Right kidney (tissue), 1 donor: Measurements from ENCODE around the gene CAPN15.
"Not testable (repeated sequence)": the region's sequence is repeated elsewhere in the genome, so short reads cannot be mapped to it uniquely, and the experiment has no call there.

Experiments used
- DNase-seq: peaks from one replicate; pipeline ENCODE4 v3.0.0-alpha.2; 2016

Gene CAPN15

DNA sequence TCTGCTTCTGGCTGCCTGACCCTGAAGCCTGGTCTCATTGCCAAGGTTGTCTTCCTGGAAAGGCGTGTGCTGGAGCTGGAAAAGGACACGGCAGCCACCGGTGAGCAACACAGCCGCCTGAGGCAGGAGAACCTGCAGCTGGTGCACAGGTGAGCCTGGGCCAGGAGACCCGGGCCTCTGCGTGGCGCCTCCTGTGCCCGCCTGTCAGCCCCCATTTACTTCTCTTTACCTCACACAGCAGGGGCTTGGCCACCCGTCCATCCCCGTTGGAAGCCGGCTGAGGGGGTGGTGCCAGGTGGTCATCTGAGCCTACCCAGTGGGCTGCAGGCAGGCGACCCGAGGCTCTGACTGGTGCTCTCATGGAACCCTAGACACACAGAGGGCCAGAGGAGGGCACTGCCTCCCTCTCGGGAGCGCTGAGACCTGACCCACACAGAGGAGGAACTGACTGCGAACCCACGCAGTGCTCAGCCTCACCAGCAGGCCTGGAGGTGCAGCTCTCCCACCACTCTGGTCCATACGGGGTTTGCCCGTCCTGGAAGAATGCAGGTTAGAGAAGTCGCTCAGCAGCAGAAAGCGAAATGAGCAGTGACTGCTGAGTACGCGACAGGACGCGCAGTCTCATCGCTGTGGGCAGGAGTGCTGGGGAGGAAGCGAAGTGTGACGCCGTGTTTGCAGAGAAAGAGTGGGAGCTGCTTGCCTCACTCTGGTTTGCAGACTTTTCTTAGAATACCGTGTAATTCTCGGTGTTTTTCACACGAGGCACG lies 21.9 kb upstream of the CAPN15 start:
- DNase-seq, result peak; percentile 38

DNA sequence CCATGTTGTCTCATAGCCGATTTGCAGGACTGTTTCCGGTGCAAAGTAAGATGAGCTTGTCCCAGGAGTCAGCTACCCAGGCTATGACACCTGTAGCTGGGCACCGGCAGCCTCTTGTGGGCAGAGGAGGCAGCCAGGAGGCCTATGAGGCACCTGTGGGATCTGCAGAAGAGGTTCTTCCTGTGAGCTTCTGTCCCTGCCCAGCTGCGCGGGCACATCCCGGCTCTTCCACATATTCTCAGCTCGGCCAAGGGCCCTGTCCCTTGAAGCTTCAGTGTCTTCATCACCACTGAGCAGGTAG lies 21.3 kb upstream of the CAPN15 start:
- DNase-seq, result no peak

DNA sequence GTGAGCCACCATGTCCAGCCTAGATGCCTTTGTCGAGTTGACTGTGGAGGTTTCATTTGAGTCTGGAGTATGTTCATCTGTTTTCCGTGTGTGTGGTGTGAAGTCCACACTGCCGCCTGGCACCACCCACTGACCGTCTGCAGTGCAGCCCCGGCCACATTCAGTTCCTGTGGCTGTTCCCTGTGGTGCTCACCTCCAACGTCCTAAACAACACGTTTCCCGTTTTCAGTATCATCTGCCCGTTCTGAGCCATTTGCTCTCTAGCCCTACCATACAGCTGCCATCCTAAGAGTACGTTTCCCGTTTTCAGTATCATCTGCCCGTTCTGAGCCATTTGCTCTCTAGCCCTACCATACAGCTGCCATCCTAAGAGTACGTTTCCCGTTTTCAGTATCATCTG lies 20.0 kb upstream of the CAPN15 start:
- not testable (repeated sequence) for DNase-seq

DNA sequence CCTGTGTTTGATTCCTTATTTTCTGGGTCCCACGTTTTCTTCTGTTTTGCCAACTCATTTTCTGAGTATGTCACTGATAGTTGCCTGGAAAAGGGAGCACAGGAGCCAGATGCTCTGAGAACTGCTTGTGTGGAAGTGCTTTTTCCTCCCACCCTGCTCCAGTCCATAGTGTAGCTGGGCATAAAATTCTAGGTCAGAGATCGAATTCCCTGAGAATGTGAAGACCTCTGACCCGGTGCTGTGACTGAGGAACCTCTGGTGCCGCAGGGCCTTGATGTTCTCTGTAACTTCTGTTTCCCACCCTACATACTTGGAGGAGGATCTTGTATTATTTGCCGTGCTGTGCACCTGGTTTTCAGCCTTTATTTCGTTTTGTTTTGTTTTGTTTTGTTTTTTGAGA lies 19.5 kb upstream of the CAPN15 start:
- no peak for DNase-seq

DNA sequence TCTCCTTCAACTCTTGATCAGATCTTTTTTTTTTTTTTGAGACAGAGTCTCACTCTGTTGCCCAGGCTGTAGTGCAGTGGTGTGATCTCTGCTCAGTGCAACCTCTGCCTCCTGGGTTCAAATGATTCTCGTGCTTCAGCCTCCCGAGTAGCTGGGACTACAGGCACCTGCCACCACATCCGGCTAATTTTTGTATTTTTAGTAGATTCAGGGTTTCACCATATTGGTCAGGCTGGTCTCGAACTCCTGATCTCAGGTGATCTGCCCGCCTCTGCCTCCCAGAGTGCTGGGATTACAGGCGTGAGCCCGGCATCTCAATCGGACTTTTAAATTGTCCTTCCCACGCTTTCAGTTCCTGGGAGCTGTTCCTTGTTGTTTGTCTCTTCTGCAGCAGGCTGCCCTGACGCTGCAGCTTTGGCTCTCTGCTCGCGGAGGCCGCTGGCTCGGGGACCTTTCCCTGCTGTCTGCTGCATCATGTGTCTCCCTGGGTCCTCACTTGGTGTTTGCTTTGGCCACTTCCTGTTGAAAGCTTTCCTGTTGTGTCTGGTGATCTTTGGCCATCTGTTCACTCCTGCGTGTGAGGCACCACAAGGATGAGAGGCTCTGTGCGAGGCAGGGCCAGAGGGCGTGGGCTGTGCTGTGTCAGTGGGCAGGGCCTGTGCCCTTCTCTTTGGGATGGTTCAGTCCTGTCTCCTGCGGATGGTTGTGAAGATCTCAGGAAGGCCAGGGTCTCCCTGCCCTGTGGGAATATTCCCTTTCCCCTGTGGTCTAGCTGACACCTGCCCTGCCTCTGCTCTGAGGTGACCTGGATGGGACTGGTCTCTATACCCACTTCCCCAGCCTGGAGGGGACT lies 18.4 kb upstream of the CAPN15 start:
- DNase-seq, result no peak

DNA sequence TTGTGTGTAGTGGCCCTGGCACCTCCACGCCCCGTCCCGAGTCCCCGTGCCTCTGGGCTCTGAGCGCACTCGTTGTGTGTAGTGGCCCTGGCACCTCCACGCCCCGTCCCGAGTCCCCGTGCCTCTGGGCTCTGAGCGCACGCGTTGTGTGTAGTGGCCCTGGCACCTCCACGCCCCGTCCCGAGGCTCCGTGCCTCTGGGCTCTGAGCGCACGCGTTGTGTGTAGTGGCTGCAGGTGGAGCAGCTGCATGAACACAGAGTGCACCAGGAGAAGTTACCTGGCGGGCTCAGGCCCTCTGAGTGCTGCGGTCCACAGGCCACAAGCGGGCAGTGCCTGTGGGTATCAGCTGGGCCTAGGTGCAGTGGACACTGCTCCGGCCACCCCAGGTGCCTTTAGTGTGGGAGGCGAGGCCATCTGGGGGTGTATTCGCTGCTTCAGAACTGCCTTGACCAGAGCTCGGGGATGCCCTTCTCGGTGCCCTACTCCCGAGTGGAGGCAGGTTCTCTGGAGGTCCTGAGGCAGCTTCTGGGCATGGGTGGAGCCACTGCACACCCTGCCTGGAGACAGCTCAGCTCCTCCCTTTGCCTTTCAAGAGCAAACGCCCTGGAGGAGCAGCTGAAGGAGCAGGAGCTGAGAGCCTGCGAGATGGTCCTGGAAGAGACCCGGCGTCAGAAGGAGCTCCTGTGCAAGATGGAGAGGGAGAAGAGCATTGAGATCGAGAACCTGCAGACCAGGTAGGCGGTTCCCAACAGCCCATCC lies 17.3 kb upstream of the CAPN15 start:
- no peak for DNase-seq

DNA sequence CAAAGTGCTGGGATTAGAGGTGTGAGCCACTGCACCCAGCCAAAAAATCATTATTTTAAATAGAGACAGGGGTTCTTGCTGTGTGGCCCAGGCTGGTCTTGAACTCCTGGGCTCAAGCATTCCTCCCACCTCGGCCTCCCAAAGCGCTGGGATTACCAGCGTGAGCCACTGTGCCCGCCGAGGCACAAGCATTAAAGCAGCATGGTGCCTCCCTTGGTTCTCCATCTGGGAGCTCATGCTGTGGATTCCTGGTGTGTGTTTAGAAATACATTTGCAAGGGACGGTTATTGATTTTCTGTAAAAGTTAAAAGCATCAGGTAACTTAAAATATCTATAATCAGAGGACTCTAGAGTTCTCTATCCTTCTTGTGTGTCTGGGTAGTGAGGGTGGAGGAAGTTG lies 14.7 kb upstream of the CAPN15 start:
- no peak for DNase-seq

DNA sequence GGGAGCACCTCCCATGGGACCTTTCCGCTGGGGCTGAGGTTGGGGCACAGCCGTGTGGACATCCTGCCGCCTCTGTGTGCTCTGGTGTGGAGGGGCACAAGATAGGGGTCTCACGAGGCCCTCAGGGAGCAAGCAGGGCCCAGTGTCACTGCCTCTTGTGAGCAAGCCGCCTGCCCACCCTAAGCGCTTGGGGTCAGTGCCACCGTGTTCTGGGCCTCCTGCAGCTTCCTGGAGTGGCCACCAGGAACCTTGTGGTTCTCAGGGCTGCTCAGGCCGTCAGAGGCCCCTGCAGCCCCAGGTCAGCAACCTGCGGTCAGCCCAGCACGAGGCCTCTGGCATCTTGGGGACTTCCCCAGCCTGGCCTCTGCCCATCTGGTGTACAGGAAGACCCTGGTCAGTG lies 13.6 kb upstream of the CAPN15 start:
- DNase-seq, result no peak

DNA sequence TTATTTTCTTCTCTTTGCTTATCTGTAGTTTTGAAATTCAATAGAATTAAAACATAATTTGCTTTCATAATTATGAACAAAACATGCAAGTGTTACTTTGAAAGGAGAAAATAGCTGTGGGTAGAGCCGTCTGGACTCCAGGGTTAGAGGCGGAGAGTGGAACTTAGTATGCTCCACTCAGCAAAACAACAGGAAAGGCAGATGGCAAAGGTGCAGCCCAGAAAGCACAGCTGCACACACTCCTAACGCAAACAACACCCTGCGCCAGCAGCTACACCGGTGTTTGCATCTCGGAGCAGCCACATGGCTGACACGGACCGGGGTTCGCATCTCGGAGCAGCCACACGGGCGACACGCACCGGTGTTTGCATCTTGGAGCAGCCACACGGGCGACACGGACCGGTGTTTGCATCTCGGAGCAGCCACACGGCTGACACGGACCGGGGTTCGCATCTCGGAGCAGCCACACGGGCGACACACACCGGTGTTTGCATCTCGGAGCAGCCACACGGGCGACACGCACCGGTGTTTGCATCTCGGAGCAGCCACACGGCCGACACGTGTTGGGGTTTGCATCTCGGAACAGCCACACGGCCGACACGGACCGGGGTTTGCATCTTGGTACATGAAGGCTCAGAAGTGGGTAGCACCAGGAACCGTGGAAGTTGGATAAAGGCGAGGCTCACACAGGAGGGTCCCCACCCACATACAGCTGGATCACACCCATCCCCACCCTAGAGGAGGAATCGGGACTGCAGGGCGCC lies 12.2 kb upstream of the CAPN15 start:
- DNase-seq, result no peak

DNA sequence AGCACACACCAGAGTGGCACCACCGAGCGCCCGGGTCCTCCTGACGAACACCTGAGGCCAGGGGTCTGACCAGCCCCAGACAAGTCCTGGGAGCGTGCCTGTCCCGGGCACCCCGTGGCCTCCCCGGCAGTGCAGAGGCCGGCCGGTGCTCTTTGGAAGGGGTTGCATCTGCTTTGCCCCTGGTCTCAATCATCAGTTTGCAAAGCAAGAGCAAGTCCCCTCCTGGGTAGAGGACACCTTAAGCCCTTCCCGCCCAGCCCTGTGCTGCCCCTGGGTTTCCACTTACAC lies 11.6 kb upstream of the CAPN15 start:
- no peak for DNase-seq

DNA sequence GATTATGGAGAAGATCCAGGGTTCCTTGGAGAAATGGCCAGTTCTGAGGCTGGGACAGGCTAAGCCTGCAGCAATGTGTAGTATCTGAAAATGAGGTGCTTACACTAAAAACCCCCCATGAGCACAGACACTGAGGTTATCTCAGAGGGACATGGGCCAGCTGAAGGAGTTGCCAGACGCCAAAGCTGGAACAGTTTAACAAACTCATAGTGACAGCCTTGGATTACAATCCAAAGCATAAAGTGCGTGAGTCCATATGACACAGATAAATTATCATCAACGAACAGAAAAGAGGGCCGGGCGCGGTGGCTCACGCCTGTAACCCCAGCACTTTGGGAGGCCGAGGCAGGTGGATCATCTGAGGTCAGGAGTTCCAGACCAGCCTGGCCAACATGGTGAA lies 11.2 kb upstream of the CAPN15 start:
- DNase-seq, result no peak

DNA sequence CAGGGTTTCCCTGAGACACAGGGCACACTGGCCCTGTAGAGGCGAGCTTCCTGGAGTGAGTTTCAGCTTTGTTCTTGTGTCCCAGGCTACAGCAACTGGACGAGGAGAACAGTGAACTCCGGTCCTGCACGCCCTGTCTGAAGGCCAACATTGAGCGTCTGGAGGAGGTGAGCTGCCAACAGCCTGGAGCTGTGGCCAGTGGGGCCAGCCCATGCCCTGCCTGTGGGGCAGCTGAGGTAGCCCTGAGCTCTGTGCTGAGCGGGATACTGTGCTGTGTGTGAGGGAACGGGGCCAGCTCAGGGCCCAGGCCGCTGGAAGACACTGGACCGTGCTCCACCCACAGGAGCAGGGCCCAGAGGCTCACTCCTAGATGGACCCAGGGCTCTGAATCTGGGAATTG lies 8.7 kb upstream of the CAPN15 start:
- no peak for DNase-seq

DNA sequence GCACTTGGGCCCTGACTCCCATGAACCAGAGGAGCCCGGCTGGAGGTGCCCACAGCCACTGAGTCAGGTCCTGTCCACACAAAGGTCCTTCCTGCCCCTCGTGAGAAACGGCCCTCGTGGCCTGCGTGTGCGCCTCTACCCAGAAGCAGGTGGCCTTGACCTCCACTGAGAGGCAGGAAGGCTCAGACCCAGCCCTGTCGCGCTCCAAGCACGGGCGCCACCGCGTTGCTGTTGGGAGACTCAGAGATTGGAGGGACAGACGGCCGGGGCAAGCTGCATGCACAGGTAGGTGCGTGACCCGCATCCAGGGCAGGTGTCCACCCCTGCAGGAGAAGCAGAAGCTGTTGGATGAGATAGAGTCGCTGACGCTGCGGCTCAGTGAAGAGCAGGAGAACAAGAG lies 8.1 kb upstream of the CAPN15 start:
- no peak for DNase-seq

DNA sequence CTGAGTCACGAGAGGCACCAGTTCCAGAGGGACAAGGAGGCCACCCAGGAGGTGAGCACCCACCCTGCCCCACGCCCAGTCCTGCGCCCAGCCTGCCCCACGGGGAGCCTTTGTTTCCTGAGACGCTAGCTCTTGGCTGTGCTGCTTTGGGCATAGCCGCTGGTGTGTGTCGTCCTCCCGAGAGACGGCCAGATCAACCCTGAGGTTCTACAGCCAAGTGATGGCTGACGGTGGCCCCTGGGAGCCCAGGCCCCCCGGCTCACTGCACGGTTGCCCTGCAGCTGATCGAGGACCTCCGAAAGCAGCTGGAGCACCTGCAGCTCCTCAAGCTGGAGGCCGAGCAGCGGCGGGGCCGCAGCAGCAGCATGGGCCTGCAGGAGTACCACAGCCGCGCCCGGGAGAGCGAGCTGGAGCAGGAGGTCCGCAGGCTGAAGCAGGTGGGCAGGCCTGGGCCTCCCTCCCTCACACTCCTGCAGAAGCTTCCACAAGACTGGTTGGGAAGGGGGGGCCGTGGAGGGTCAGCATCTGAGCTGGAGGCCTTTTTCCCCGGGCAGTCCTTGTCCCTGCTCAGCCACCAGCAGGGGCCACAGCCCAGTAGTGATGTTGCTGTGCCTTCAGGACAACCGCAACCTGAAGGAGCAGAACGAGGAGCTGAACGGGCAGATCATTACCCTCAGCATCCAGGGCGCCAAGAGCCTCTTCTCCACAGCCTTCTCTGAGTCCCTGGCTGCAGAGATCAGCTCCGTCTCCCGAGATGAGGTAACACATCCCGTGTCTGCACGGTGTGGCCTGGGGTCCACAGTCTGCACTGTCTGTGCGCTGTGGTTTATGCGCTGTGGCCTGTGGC lies 7.4 kb upstream of the CAPN15 start:
- no peak for DNase-seq

DNA sequence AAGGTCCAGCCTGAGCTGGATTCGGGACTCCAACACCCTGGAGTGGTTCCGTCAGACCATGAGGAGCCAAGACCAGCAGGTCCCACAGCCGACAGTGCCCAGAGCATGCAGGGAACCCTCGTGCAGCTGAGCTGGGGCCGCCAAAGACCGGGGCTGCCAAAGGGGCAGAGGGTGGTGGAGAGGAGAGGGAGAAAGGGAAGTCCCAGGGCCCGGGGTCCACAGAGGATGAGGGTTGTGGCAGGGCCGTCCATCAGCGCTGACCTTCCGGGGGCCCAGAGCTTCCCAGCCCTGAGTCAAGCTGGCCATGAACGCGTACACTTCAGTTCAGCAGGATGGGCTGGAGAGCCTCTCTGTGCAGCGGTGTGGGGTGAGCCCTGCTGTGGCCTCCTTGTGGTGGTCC lies 6.7 kb upstream of the CAPN15 start:
- DNase-seq, result no peak

DNA sequence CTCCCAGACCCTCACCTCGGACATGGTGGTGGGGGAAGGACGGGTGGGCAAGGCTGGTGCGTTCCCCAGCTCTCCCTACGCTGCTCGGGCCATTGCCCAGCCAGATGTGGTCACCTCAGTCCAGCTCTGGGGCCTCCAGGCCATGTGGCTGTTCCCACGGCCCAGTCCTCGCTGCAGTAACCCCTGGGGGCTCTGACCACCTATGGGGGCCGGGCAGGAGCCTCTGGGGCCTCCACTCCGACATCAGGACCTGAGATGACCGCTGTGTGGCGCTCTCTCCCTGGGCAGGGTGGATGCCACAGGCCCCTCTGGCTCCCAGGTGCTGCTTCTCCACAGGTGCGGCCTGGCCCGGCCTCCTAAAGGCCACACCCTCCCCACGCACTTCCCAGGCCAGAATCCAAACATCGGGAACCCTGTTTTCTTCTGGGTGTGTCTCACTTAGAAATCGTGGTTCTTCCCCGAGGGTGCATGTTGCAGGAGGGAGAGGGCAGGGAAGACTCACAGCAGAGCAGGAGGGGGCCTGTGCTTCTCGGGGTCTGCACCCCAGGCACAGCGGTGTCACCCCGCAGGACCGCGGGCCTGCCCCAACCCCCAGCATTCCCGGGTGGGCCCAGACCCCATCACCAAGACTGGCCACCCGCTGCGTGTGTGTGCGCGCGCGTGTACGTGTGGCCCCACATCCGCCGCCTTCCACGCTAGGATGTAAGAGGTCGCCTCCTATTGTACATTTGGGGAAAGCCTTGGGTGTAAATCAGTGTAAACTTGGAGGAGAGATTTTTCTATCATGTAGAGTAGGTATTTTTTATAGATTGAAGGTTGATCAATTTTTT lies 5.9 kb upstream of the CAPN15 start:
- no peak for DNase-seq

DNA sequence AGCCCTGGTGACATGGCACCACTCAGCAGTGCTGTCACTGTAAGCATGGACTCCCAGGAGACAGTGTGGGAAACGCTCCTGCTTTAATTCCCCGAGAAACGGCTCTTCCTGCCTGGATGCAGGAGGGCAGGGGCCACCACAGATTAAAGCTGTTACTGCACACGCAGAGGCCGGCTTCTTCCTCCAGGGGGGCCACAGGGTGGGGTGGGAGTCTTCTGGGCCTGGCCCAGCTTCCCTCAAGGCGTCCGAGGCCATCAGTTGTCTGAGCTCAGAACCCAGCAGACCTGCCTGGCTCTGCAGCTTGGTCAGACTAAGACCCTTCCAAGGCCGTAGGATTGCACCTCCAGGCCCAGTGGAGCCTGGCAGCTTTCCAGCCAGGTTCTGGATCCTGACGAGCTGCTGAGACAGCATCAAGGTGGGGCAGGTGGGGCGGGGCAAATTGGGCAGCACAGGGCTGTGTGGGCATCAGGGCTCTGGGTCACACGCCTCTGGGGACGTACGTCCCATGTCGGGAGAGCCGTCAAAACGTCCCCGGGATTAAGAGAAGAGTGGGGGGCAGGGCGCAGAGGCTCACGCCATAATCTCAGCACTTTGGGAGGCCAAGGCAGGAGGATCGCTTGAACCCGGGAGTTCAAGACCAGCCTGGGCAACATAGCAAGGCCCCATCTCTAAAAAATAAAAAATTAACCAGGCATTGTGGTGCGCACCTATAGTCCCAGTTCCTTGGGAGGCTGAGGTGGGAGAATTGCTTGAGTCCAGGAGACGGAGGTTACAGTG lies 5.0 kb upstream of the CAPN15 start:
- no peak for DNase-seq

DNA sequence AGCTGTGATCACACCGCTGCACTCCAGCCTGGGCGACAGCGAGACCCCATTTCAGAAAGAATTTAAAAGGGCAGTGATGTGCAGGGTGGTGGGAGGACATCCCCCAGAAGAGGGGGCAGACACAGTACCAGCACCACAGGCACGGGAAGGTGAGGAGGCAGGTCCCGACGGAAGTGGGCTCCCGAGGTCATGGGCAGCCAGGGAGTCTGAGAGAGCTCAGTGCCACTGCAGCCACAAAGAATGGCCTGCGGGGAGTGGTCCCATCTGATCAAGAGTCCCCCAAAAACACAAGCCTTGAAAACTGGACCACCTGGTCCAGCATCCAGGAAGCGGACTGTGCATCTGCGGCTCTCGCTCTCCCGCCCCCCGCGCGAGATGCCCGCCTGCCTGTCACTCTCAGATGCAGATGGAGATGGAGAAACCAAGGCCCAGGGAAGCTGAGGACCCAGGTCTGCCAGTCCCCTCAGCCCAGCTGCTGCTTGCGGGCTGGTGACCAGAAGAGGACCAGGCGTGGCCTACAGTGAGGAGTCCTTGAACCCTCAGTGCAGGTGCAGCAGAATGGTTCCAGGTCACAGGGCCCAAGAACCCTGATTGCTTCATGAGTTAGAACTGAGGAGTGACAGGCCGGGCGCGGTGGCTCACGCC lies 4.3 kb upstream of the CAPN15 start:
- DNase-seq, result no peak

DNA sequence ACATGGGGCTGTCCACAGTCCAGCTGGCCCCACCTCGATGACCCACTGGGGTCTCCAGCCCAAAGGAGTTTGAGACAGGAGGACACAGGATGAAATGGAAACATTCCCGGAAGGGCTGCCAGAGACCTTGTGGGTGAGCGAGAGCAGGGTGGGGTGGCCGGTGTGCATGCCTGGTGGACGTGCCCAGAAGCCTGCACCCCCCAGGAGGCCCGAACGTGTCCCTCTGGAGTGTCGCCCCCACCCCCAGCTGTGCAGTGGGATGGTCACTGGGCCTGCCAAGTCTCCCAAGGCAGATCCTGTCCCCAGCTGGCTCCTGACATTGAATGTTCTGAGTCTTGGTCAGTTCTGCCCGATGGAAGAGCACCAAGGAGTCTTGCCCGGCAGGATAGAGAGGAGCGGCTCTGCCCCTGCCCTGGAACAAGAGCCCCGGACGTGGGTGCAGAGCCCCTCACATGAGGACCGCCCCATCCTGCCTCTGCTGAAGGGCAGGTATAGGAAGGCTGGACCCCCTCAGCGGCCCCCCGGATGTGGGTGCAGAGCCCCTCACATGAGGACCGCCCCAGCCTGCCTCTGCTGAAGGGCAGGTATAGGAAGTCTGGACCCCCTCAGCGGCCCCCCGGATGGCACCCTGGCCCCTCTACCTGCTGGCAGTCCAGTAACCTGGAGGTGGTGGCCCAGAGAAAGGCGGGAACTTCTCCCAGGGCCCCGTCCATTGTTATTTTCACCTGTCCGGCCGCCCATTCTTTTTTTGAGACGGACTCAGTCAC lies 3.1 kb upstream of the CAPN15 start:
- DNase-seq, result no peak
